CD4-positive, CD25-positive, alpha-beta regulatory T cell (primary cell): ENCODE results near the gene FOXP1. TPM values are rescaled to one million over a fixed set of nuclear protein-coding genes. Genes with fewer than 3 reads are reported as not detected.

Experiments
- ATAC-seq, 2 donors: fragments of 150-1000 bp; cut with Tn5 transposase; one replicate each; pipeline ENCODE4 v1.10.0; 2021; ENCODE audit warnings: low read depth in 2 of 2, moderate number of reproducible peaks in 2 of 2, moderate library complexity in 1 of 2
- DNase-seq, 3 donors: peaks; one replicate each; pipeline versions ENCODE4 v3.0.0 to v3.0.0-alpha.2; 2012 to 2022; ENCODE audit warnings: mixed read lengths in 1 of 3
- H3K27ac ChIP-seq: one replicate; pipeline ENCODE4 v1.7.0; 2013; ENCODE audit warnings: mild to moderate bottlenecking, low read length; ENCODE audit not compliant: insufficient read depth, poor library complexity, severe bottlenecking
- H3K27me3 ChIP-seq: one replicate; pipeline ENCODE4 v1.7.0; 2013; ENCODE audit warnings: low read length; ENCODE audit not compliant: control insufficient read depth, insufficient read depth
- H3K36me3 ChIP-seq: one replicate; pipeline ENCODE4 v1.7.0; 2013; ENCODE audit warnings: mild to moderate bottlenecking, low read length, moderate library complexity; ENCODE audit not compliant: control insufficient read depth, insufficient read depth
- H3K4me1 ChIP-seq: 2 replicates; pipeline ENCODE4 v1.7.0; 2013; ENCODE audit warnings: mild to moderate bottlenecking, low read length; ENCODE audit not compliant: insufficient read depth, control insufficient read depth, poor library complexity, severe bottlenecking
- H3K4me3 ChIP-seq: one replicate; pipeline ENCODE4 v1.7.0; 2013; ENCODE audit warnings: low read depth, mild to moderate bottlenecking, low read length, moderate library complexity
- H3K9me3 ChIP-seq, 2 experiments: 1 replicate in 1 of 2; 2 replicates in 1 of 2; pipeline ENCODE4 v1.7.0; 2013; ENCODE audit warnings: low read length in 2 of 2, mild to moderate bottlenecking in 1 of 2, moderate library complexity in 1 of 2; ENCODE audit not compliant: control insufficient read depth in 2 of 2
- H3K27ac Mint-ChIP-seq, 3 donors: one replicate each; pipeline ENCODE4 v1.8.0; 2020 to 2022; ENCODE audit warnings: mild to moderate bottlenecking in 3 of 3, mixed read lengths in 3 of 3, moderate library complexity in 2 of 3
- H3K27me3 Mint-ChIP-seq: one replicate; pipeline ENCODE4 v1.8.0; 2022; ENCODE audit warnings: mild to moderate bottlenecking, mixed read lengths
- H3K36me3 Mint-ChIP-seq: one replicate; pipeline ENCODE4 v1.8.0; 2020; ENCODE audit warnings: mixed read lengths
- H3K4me1 Mint-ChIP-seq, 4 donors: one replicate each; pipeline ENCODE4 v1.8.0; 2020 to 2022; ENCODE audit warnings: mixed read lengths in 4 of 4, mild to moderate bottlenecking in 1 of 4
- H3K4me3 Mint-ChIP-seq, 4 donors: one replicate each; pipeline ENCODE4 v1.8.0; 2020 to 2022; ENCODE audit warnings: mild to moderate bottlenecking in 4 of 4, mixed read lengths in 4 of 4, moderate library complexity in 3 of 4
- H3K9me3 Mint-ChIP-seq, 7 donors: one replicate each; pipeline ENCODE4 v1.8.0; 2020 to 2022; ENCODE audit warnings: mixed read lengths in 7 of 7, mild to moderate bottlenecking in 3 of 7, moderate library complexity in 2 of 7
- polyA plus RNA-seq, 4 donors: library from polyadenylated mRNA; unstranded; fragments of 300-500 nt; fragmentation: Illumina TruSeq; gene quantifications; one replicate each; pipeline ENCODE4 v1.2.3, GENCODE V29; 2021
- total RNA-seq: library from RNA; stranded (reverse); gene quantifications from one replicate; pipeline ENCODE4 v1.2.3, GENCODE V29; 2022

FOXP1 gene
- total and polyA plus RNA-seq, 5 donors from 2014 or later = 301 to 599 (median 346) TPM

DNA sequence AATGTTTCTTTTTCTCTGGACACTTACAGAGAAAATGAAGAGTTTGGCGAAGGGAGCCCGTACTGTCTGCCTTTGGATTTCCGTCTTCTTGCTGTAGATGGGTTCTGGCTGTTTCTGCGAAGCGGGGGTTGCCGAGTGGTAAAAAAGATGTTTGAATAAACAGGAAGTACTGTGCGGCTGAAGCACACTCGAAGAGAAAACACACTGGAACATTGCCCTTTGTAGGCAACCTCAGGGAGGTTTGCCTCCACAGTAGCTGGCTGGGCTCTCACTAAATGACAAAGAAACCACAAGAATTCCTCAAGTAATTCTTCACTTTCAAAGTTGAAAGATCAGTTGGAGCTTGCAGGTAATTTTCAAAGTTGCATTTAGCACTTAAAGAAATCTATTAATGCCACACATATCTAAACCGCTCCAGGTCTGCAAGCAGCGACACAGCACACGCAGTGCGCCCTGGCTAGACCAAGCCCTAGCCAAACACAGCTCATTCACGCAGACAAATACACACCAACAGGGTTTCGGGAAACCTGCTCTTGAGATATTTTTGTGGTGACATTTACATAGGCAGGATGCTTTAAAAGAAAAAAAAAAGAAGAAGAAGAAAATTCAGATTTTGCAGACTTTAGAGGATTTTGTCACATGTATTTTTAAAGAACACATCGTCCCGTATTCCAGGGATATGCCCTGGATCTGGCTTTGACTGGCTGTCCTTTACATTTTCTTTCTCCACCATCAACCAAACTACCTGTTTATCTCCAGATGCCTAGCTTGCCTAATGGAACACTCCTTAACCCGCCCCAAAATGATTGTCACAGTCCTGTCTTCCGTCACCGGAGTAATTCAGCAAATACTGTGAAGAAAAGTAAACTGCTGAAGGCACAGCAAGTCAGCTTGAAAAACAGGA is 452.8 kb downstream of the FOXP1 start:
- no peaks in the 10 kb centered on the region for H3K27me3 Mint-ChIP-seq
- no peaks in the 10 kb centered on the region for H3K9me3 ChIP-seq
- H3K9me3 Mint-ChIP-seq = no peaks in the 10 kb centered on the region
- H3K4me1 Mint-ChIP-seq = peaks cover 32 to 85% (median 62%) of the 10 kb centered on the region in 4 donors
- peaks cover 2% of the 10 kb centered on the region for H3K36me3 ChIP-seq
- peak overlapping the region; percentile 93 to 99 (median 96) for H3K27ac Mint-ChIP-seq
- DNase-seq (peak; percentile 54 to 90 (median 80)), ATAC-seq (peak; percentile 78)
- H3K36me3 Mint-ChIP-seq = peaks cover 15% of the 10 kb centered on the region
- H3K4me3 Mint-ChIP-seq = peak overlapping the region; percentile 90 to 94 (median 92)
- no peaks in the 10 kb centered on the region for H3K27me3 ChIP-seq
- peak overlapping the region; percentile 85 for H3K27ac ChIP-seq
- H3K4me1 ChIP-seq = peaks cover 79% of the 10 kb centered on the region
- H3K4me3 ChIP-seq = peak overlapping the region; percentile 99

DNA sequence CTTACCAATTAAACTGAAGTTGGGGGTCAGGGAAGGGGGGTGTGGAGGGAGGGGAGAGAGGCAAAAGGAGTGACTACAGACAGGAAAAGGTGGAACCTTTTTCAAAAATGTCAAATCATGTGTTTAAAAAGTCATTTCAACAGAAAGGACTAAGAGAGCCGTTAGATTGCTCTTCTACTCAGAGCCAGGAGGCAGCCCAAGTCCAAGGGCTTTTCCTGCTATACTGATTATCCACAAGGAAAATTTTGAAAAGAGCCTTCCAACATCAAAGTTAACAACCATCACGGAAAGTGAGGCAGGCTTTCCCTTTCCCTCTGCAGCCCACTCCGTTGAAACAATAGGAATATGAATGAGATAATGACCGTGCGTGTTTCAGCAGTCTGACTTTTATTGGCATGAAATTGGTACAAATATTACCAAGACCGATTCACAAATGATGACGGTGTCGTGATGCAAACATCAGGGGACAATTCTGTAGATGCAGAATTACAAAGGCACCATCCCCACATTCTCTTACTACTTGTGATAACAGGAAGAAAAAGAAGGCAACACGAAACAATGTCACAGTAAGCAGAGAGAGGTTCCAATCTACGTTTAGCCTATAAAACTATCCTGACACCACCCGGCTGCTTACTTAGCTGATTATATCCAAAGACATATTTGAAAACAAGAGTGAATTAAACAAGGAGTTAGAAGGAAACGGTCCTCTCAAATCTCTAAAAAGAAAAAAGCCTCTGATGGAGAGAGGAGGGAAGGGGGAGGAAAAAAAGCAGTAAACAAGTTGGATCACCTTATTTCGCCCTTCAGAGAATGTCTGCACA is 453.7 kb downstream of the FOXP1 start:
- Mint-ChIP-seq H3K9me3 (no peaks in the 10 kb centered on the region), H3K36me3 (peaks cover 17% of the 10 kb centered on the region), H3K4me3 (peak overlapping the region; percentile 90 to 94 (median 92)), H3K27ac (peak overlapping the region; percentile 93 to 99 (median 96)), H3K4me1 (peaks cover 39 to 85% (median 66%) of the 10 kb centered on the region in 4 donors), H3K27me3 (no peaks in the 10 kb centered on the region)
- Histone ChIP-seq H3K27ac (peak overlapping the region; percentile 85), H3K27me3 (no peaks in the 10 kb centered on the region), H3K9me3 (no peaks in the 10 kb centered on the region), H3K4me3 (peak overlapping the region; percentile 99), H3K36me3 (peaks cover 2% of the 10 kb centered on the region), H3K4me1 (peaks cover 73% of the 10 kb centered on the region)
- ATAC-seq (no peak), DNase-seq (peak in 2 of 3 donors; percentile 38 to 58)

DNA sequence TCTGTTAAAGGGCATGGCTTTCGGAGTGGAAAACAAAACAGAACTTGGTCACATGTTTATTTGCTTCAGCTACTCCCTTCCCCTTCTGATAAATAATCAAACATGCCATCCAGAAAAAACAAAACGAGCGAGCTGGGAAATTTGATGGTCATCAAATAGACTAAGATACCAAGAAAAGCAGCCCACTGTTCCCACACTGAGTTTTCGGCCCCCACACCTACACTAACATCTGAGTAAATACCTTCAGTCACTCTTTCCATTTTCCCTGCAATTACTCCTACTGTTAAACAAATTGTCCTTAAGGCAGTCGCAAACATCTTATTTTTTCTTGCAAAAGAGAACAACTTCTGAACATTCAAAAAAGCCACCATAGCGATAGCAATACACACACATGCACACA is 454.6 kb downstream of the FOXP1 start:
- Histone ChIP-seq H3K36me3 (peaks cover 2% of the 10 kb centered on the region), H3K27ac (peak overlapping the region; percentile 85), H3K4me1 (peaks cover 73% of the 10 kb centered on the region), H3K4me3 (peak overlapping the region; percentile 99), H3K27me3 (no peaks in the 10 kb centered on the region), H3K9me3 (no peaks in the 10 kb centered on the region)
- Mint-ChIP-seq H3K4me3 (peak overlapping the region; percentile 90 to 94 (median 92)), H3K4me1 (peaks cover 41 to 81% (median 64%) of the 10 kb centered on the region in 4 donors), H3K27me3 (no peaks in the 10 kb centered on the region), H3K36me3 (peaks cover 18% of the 10 kb centered on the region), H3K9me3 (no peaks in the 10 kb centered on the region), H3K27ac (peak overlapping the region; percentile 93 to 99 (median 96))
- DNase-seq (no peak), ATAC-seq (no peak)

DNA sequence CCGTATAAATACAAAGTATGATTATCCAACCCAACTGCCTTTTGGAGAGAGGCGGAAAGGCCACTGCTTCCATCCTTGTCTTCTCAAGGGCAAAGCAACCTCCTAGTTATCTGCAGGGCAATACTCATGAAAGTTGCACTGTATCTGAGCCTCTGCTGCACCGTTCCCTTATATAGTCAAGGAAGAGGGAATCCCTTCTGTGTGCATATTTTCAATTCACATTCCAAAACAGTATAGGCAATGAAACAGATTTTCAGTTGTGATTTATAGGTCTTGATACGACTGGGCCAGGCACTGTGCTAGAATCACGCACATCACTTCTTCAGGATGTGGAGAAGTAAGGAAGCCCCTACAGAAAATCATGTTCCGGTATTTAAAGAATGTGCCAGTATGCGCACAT is 455.7 kb downstream of the FOXP1 start:
- ATAC-seq = no peak
- Histone ChIP-seq H3K27ac (peak overlapping the region; percentile 47), H3K4me1 (peaks cover 67% of the 10 kb centered on the region), H3K27me3 (no peaks in the 10 kb centered on the region), H3K36me3 (peaks cover 5% of the 10 kb centered on the region), H3K9me3 (no peaks in the 10 kb centered on the region), H3K4me3 (peak overlapping the region; percentile 99)
- H3K4me1 Mint-ChIP-seq = peaks cover 40 to 80% (median 65%) of the 10 kb centered on the region in 4 donors
- no peaks in the 10 kb centered on the region for H3K9me3 Mint-ChIP-seq
- H3K4me3 Mint-ChIP-seq = peak overlapping the region; percentile 90 to 94 (median 92)
- no peaks in the 10 kb centered on the region for H3K27me3 Mint-ChIP-seq
- DNase-seq = no peak
- H3K36me3 Mint-ChIP-seq = peaks cover 18% of the 10 kb centered on the region
- peak overlapping the region; percentile 76 to 96 (median 80) for H3K27ac Mint-ChIP-seq

DNA sequence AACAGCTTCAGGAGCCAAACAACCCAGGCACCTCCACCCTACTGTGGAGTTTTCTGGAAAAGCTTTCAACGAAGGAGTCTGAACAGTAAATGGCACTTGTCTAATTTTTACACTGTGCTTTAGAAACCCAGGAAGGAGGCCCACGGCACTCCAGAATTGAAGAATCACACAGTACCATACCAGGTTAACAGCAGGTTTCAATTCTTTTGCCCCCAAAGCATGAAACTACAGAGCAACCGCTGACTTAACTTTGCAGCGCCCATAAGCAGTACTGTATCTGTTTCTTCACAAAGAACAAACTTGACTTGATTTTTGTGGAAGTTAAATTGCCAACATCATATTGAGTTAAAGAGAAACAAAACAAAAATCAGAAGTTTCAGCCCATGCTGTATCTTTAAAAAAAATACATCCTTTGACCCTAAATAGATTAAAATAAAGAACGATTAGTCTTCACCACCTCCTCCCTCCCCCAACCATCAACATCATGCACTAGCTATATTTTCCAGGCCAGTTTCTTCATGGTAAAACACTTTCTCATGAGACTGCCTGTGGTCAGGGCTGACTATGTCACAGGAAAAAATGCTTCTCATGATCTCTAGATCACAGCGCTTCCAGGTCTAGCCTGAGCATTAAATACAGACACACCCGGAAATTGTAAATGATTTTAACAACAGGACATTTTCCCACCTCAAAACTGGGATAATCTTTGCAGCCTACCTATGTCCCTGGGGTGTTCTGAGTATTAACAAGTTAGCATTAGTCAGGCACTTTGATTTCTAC is 456.3 kb downstream of the FOXP1 start:
- Histone ChIP-seq H3K4me1 (peaks cover 62% of the 10 kb centered on the region), H3K4me3 (peak overlapping the region; percentile 99), H3K27me3 (no peaks in the 10 kb centered on the region), H3K27ac (peak overlapping the region; percentile 47), H3K36me3 (peaks cover 7% of the 10 kb centered on the region), H3K9me3 (no peaks in the 10 kb centered on the region)
- DNase-seq (peak; percentile 7 to 46 (median 21)), ATAC-seq (no peak)
- Mint-ChIP-seq H3K9me3 (no peaks in the 10 kb centered on the region), H3K4me1 (peaks cover 44 to 80% (median 65%) of the 10 kb centered on the region in 4 donors), H3K4me3 (peak overlapping the region; percentile 90 to 94 (median 92)), H3K36me3 (peaks cover 17% of the 10 kb centered on the region), H3K27me3 (no peaks in the 10 kb centered on the region), H3K27ac (peak overlapping the region; percentile 76 to 96 (median 80))

DNA sequence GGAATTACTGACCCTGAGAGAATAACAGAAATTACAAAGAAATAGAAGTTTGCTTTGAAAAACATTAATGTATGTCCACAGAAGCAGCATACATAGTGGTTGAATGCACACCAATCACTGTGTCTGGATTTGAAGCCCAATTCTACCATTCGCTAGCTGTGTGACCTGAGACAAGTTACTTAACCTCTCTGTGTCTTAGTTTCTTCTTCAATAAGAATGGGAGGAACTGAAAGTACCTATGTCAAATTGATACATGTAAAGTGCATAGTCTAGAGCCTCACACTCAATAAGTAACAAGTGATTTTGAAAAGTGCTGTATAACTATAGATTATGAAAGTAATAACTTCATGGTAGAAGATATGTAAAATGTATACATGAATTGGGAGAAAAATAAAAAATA is 457.8 kb downstream of the FOXP1 start:
- peaks cover 18% of the 10 kb centered on the region for H3K36me3 Mint-ChIP-seq

DNA sequence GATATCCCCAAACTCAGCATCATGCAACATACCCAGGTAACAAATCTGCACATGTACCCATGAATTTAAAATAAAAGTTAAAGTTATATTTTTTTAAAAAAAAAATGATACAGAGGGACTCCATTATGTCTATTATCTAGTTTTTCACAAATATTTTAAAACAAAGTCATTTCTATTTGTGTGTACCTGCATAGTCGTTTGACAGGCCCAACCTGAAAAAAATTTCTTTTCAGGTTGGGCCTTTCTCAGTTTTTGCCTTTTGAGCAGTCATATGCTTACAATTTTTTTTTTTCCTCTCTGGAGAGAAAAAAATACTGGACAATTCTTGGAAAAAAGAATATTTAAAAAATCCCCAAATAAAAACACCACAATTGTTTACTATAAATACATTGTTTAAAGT is 459.5 kb downstream of the FOXP1 start:
- H3K9me3 Mint-ChIP-seq = no peaks in the 10 kb centered on the region
- no peak overlapping the region for H3K27ac ChIP-seq
- H3K36me3 Mint-ChIP-seq = peaks cover 29% of the 10 kb centered on the region
- H3K36me3 ChIP-seq = peaks cover 18% of the 10 kb centered on the region
- H3K9me3 ChIP-seq = no peaks in the 10 kb centered on the region
- DNase-seq (no peak), ATAC-seq (no peak)
- H3K27me3 Mint-ChIP-seq = no peaks in the 10 kb centered on the region
- no peak overlapping the region for H3K4me3 Mint-ChIP-seq
- H3K4me3 ChIP-seq = no peak overlapping the region
- H3K4me1 Mint-ChIP-seq = peaks cover 60 to 89% (median 67%) of the 10 kb centered on the region in 4 donors
- H3K27me3 ChIP-seq = no peaks in the 10 kb centered on the region
- H3K27ac Mint-ChIP-seq = peak overlapping the region in 1 of 3 donors; percentile 71
- peaks cover 38% of the 10 kb centered on the region for H3K4me1 ChIP-seq

More for the DNA sequence above, 457.8 kb downstream of the FOXP1 start:
- DNase-seq = peak in 1 of 3 donors; percentile 40
- no peak for ATAC-seq
- no peaks in the 10 kb centered on the region for H3K27me3 ChIP-seq
- H3K27ac ChIP-seq = peak overlapping the region; percentile 28
- H3K4me3 Mint-ChIP-seq = peak overlapping the region; percentile 57 to 73 (median 68)
- no peaks in the 10 kb centered on the region for H3K9me3 ChIP-seq
- H3K9me3 Mint-ChIP-seq = no peaks in the 10 kb centered on the region
- H3K27me3 Mint-ChIP-seq = no peaks in the 10 kb centered on the region
- H3K4me1 ChIP-seq = peaks cover 47% of the 10 kb centered on the region
- H3K4me3 ChIP-seq = peak overlapping the region; percentile 56
- H3K36me3 ChIP-seq = peaks cover 10% of the 10 kb centered on the region
- peak overlapping the region; percentile 13 to 94 (median 88) for H3K27ac Mint-ChIP-seq
- peaks cover 50 to 79% (median 58%) of the 10 kb centered on the region in 4 donors for H3K4me1 Mint-ChIP-seq
